ENCODE results near the gene EEA1.
"Not testable (repeated sequence)": the region's sequence is repeated elsewhere in the genome, so short reads cannot be mapped to it uniquely, and the experiment has no call there.

EEA1 gene

GRCh38 chr12:92928962-92929915 lies at the start of gene EEA1:
TSS of gene EEA1 (minus strand) at chr12:92929295. CDS start at chr12:92929066, 229 bp downstream.
- peak; percentile 94 for DNase-seq (ENCODE audit: low spot score)

GRCh38 chr12:92978607-92979006 lies 49.5 kb upstream of the EEA1 start:
- peak; percentile 10 for DNase-seq (ENCODE audit: low spot score)

- no peak for DNase-seq (ENCODE audit: low spot score)
Observed at GRCh38 chr12:92977326-92977725, 48.2 kb upstream of the EEA1 start.

- no peak for DNase-seq (ENCODE audit: low spot score)
Observed at GRCh38 chr12:92974759-92975158, 45.7 kb upstream of the EEA1 start.

GRCh38 chr12:92973614-92974013 lies 44.5 kb upstream of the EEA1 start:
- no peak for DNase-seq (ENCODE audit: low spot score)

- DNase-seq (ENCODE audit: low spot score): no peak
Observed at GRCh38 chr12:92971859-92972524, 42.9 kb upstream of the EEA1 start.

- no peak for DNase-seq (ENCODE audit: low spot score)
Observed at GRCh38 chr12:92968176-92968813, 39.2 kb upstream of the EEA1 start.

GRCh38 chr12:92964378-92964777 lies 35.3 kb upstream of the EEA1 start:
- not testable (repeated sequence) for DNase-seq (ENCODE audit: low spot score)

GRCh38 chr12:92961949-92962348 lies 32.9 kb upstream of the EEA1 start:
- DNase-seq (ENCODE audit: low spot score): peak; percentile 67

- DNase-seq (ENCODE audit: low spot score): no peak
Observed at GRCh38 chr12:92955997-92956663, 27.0 kb upstream of the EEA1 start.

- no peak for DNase-seq (ENCODE audit: low spot score)
Observed at GRCh38 chr12:92953747-92954146, 24.7 kb upstream of the EEA1 start.

GRCh38 chr12:92952394-92952793 lies 23.3 kb upstream of the EEA1 start:
- DNase-seq (ENCODE audit: low spot score): no peak

GRCh38 chr12:92951006-92951405 lies 21.9 kb upstream of the EEA1 start:
- DNase-seq (ENCODE audit: low spot score): no peak

GRCh38 chr12:92950011-92950410 lies 20.9 kb upstream of the EEA1 start:
- DNase-seq (ENCODE audit: low spot score): no peak

- no peak for DNase-seq (ENCODE audit: low spot score)
Observed at GRCh38 chr12:92949466-92949865, 20.4 kb upstream of the EEA1 start.

- no peak for DNase-seq (ENCODE audit: low spot score)
Observed at GRCh38 chr12:92947589-92948215, 18.6 kb upstream of the EEA1 start.

GRCh38 chr12:92945659-92946220 lies 16.6 kb upstream of the EEA1 start:
- DNase-seq (ENCODE audit: low spot score): no peak

- no peak for DNase-seq (ENCODE audit: low spot score)
Observed at GRCh38 chr12:92943482-92944250, 14.6 kb upstream of the EEA1 start.

- no peak for DNase-seq (ENCODE audit: low spot score)
Observed at GRCh38 chr12:92942905-92943304, 13.8 kb upstream of the EEA1 start.

- DNase-seq (ENCODE audit: low spot score): no peak
Observed at GRCh38 chr12:92939116-92939515, 10.0 kb upstream of the EEA1 start.

- DNase-seq (ENCODE audit: low spot score): no peak
Observed at GRCh38 chr12:92938638-92939037, 9.5 kb upstream of the EEA1 start.

Measured in SW480 (cell line).